Stimulated activated memory B cell treated with anti-CD40 and anti-IgM and Interleukin-4, amounts not matched to agents 10 μg/mL and 1 μg/mL and 100 μg/mL, for 72 hours (primary cell): ENCODE data around the gene ARHGEF10L.

ENCODE experiments used
- ATAC-seq: fragments of 150-1000 bp; cut with Tn5 transposase; 2 replicates; pipeline ENCODE4 v1.10.0; 2021
- H3K27ac Mint-ChIP-seq: one replicate; pipeline ENCODE4 v1.8.0; 2022; ENCODE audit warnings: mild to moderate bottlenecking, mixed read lengths
- H3K27me3 Mint-ChIP-seq: one replicate; pipeline ENCODE4 v1.8.0; 2022; ENCODE audit warnings: mixed read lengths
- H3K36me3 Mint-ChIP-seq: one replicate; pipeline ENCODE4 v1.8.0; 2022; ENCODE audit warnings: mixed read lengths
- H3K4me1 Mint-ChIP-seq: one replicate; pipeline ENCODE4 v1.8.0; 2022; ENCODE audit warnings: mixed read lengths
- H3K4me3 Mint-ChIP-seq: one replicate; pipeline ENCODE4 v1.8.0; 2022; ENCODE audit warnings: mild to moderate bottlenecking, moderate library complexity, mixed read lengths
- H3K9me3 Mint-ChIP-seq: one replicate; pipeline ENCODE4 v1.8.0; 2022; ENCODE audit warnings: mixed read lengths

ARHGEF10L gene

GRCh38 chr1:17699581-17699980, 160.1 kb downstream of the ARHGEF10L start:
- no peaks in the 10 kb centered on the region for H3K36me3 Mint-ChIP-seq
- no peak overlapping the region for H3K4me3 Mint-ChIP-seq
- no peaks in the 10 kb centered on the region for H3K4me1 Mint-ChIP-seq
- H3K27me3 Mint-ChIP-seq: peaks cover 15% of the 10 kb centered on the region
- no peaks in the 10 kb centered on the region for H3K9me3 Mint-ChIP-seq
- no peak for ATAC-seq
- no peak overlapping the region for H3K27ac Mint-ChIP-seq

- Mint-ChIP-seq H3K4me1 (no peaks in the 10 kb centered on the region), H3K36me3 (no peaks in the 10 kb centered on the region), H3K9me3 (no peaks in the 10 kb centered on the region), H3K27ac (no peak overlapping the region), H3K27me3 (peaks cover 10% of the 10 kb centered on the region), H3K4me3 (no peak overlapping the region)
- no peak for ATAC-seq
These were observed 161.7 kb downstream of the ARHGEF10L start for GRCh38 chr1:17700945-17701810.

GRCh38 chr1:17704176-17704575, 164.7 kb downstream of the ARHGEF10L start:
- Mint-ChIP-seq H3K27ac (no peak overlapping the region), H3K27me3 (peaks cover 30% of the 10 kb centered on the region), H3K9me3 (no peaks in the 10 kb centered on the region), H3K4me1 (no peaks in the 10 kb centered on the region), H3K4me3 (no peak overlapping the region), H3K36me3 (no peaks in the 10 kb centered on the region)
- ATAC-seq: no peak

- peaks cover 37% of the 10 kb centered on the region for H3K27me3 Mint-ChIP-seq
- H3K36me3 Mint-ChIP-seq: no peaks in the 10 kb centered on the region
- no peak overlapping the region for H3K27ac Mint-ChIP-seq
- no peaks in the 10 kb centered on the region for H3K9me3 Mint-ChIP-seq
- no peak overlapping the region for H3K4me3 Mint-ChIP-seq
- no peaks in the 10 kb centered on the region for H3K4me1 Mint-ChIP-seq
- no peak for ATAC-seq
These were observed 166.9 kb downstream of the ARHGEF10L start for GRCh38 chr1:17706445-17706844.

GRCh38 chr1:17709981-17710380, 170.5 kb downstream of the ARHGEF10L start:
- no peaks in the 10 kb centered on the region for H3K4me1 Mint-ChIP-seq
- no peak for ATAC-seq
- no peak overlapping the region for H3K4me3 Mint-ChIP-seq
- H3K36me3 Mint-ChIP-seq: no peaks in the 10 kb centered on the region
- H3K27me3 Mint-ChIP-seq: peaks cover 46% of the 10 kb centered on the region
- no peak overlapping the region for H3K27ac Mint-ChIP-seq
- H3K9me3 Mint-ChIP-seq: no peaks in the 10 kb centered on the region

GRCh38 chr1:17710889-17711576, 171.5 kb downstream of the ARHGEF10L start:
- ATAC-seq: no peak
- H3K27ac Mint-ChIP-seq: no peak overlapping the region

GRCh38 chr1:17711577-17711910, 172.0 kb downstream of the ARHGEF10L start:
- Mint-ChIP-seq H3K4me1 (no peaks in the 10 kb centered on the region), H3K27ac (no peak overlapping the region), H3K9me3 (no peaks in the 10 kb centered on the region), H3K27me3 (peaks cover 46% of the 10 kb centered on the region), H3K36me3 (no peaks in the 10 kb centered on the region), H3K4me3 (no peak overlapping the region)
- no peak for ATAC-seq

More at GRCh38 chr1:17710889-17711576, 171.5 kb downstream of the ARHGEF10L start:
- no peak overlapping the region for H3K4me3 Mint-ChIP-seq
- no peaks in the 10 kb centered on the region for H3K9me3 Mint-ChIP-seq
- H3K4me1 Mint-ChIP-seq: no peaks in the 10 kb centered on the region
- no peaks in the 10 kb centered on the region for H3K36me3 Mint-ChIP-seq
- peaks cover 46% of the 10 kb centered on the region for H3K27me3 Mint-ChIP-seq

- Mint-ChIP-seq H3K36me3 (no peaks in the 10 kb centered on the region), H3K27ac (no peak overlapping the region), H3K4me3 (no peak overlapping the region), H3K9me3 (no peaks in the 10 kb centered on the region), H3K27me3 (peaks cover 46% of the 10 kb centered on the region), H3K4me1 (no peaks in the 10 kb centered on the region)
- ATAC-seq: no peak
These were observed 172.4 kb downstream of the ARHGEF10L start for GRCh38 chr1:17711941-17712340.

GRCh38 chr1:17713993-17714392, 174.5 kb downstream of the ARHGEF10L start:
- Mint-ChIP-seq H3K36me3 (no peaks in the 10 kb centered on the region), H3K4me1 (no peaks in the 10 kb centered on the region), H3K27ac (no peak overlapping the region), H3K4me3 (no peak overlapping the region), H3K9me3 (no peaks in the 10 kb centered on the region), H3K27me3 (peaks cover 46% of the 10 kb centered on the region)
- no peak for ATAC-seq

GRCh38 chr1:17717594-17718535, 178.4 kb downstream of the ARHGEF10L start:
- Mint-ChIP-seq H3K27me3 (peaks cover 37% of the 10 kb centered on the region), H3K4me3 (no peak overlapping the region), H3K4me1 (no peaks in the 10 kb centered on the region), H3K9me3 (no peaks in the 10 kb centered on the region), H3K27ac (no peak overlapping the region), H3K36me3 (no peaks in the 10 kb centered on the region)
- ATAC-seq: no peak

GRCh38 chr1:17719874-17720273, 180.4 kb downstream of the ARHGEF10L start:
- Mint-ChIP-seq H3K36me3 (no peaks in the 10 kb centered on the region), H3K4me1 (no peaks in the 10 kb centered on the region), H3K27ac (no peak overlapping the region), H3K27me3 (peaks cover 43% of the 10 kb centered on the region), H3K4me3 (no peak overlapping the region), H3K9me3 (no peaks in the 10 kb centered on the region)
- ATAC-seq: no peak

GRCh38 chr1:17721444-17721843, 181.9 kb downstream of the ARHGEF10L start:
- no peaks in the 10 kb centered on the region for H3K9me3 Mint-ChIP-seq
- H3K27me3 Mint-ChIP-seq: peaks cover 53% of the 10 kb centered on the region
- no peaks in the 10 kb centered on the region for H3K4me1 Mint-ChIP-seq
- no peaks in the 10 kb centered on the region for H3K36me3 Mint-ChIP-seq
- no peak overlapping the region for H3K27ac Mint-ChIP-seq
- no peak for ATAC-seq
- no peak overlapping the region for H3K4me3 Mint-ChIP-seq

- no peak overlapping the region for H3K27ac Mint-ChIP-seq
- no peaks in the 10 kb centered on the region for H3K4me1 Mint-ChIP-seq
- no peaks in the 10 kb centered on the region for H3K36me3 Mint-ChIP-seq
- peaks cover 4% of the 10 kb centered on the region for H3K9me3 Mint-ChIP-seq
- H3K4me3 Mint-ChIP-seq: no peak overlapping the region
- no peak for ATAC-seq
- H3K27me3 Mint-ChIP-seq: peaks cover 30% of the 10 kb centered on the region
These were observed 184.2 kb downstream of the ARHGEF10L start for GRCh38 chr1:17723684-17724083.

- no peaks in the 10 kb centered on the region for H3K4me1 Mint-ChIP-seq
- no peak overlapping the region for H3K27ac Mint-ChIP-seq
- H3K27me3 Mint-ChIP-seq: peaks cover 26% of the 10 kb centered on the region
- ATAC-seq: no peak
- peaks cover 4% of the 10 kb centered on the region for H3K9me3 Mint-ChIP-seq
- no peak overlapping the region for H3K4me3 Mint-ChIP-seq
- H3K36me3 Mint-ChIP-seq: no peaks in the 10 kb centered on the region
These were observed 184.7 kb downstream of the ARHGEF10L start for GRCh38 chr1:17724150-17724549.

- Mint-ChIP-seq H3K4me3 (no peak overlapping the region), H3K9me3 (peaks cover 4% of the 10 kb centered on the region), H3K36me3 (no peaks in the 10 kb centered on the region), H3K27me3 (peaks cover 26% of the 10 kb centered on the region), H3K4me1 (no peaks in the 10 kb centered on the region), H3K27ac (no peak overlapping the region)
- no peak for ATAC-seq
These were observed 185.7 kb downstream of the ARHGEF10L start for GRCh38 chr1:17725084-17725719.
